IMR-90 (cell line): ENCODE measurements around the gene CHORDC1. TPM values are rescaled to one million over a fixed set of nuclear protein-coding genes. Genes with fewer than 3 reads are reported as not detected.

ENCODE experiments used
- ATAC-seq: fragments of 200-7000 bp; cut with Tn5 transposase; 2 replicates; pipeline ENCODE4 v1.9.1; 2020; ENCODE audit warnings: low read depth, mild to moderate bottlenecking, moderate library complexity
- BruUV-seq: library from RNA; stranded (reverse); fragments of 400-500 nt; replicated peaks from 2 replicates; lab custom pipeline; 2021; lab: Mats Ljungman, UMichigan
- CTCF ChIA-PET: fragments of 300-600 bp; formaldehyde crosslinking; extraction: SDS; loops from one replicate; lab custom pipeline; 2021; ENCODE audit warnings: antibody characterized with exemption; lab: Yijun Ruan, JAX
- POLR2A ChIA-PET: fragments of 300-600 bp; sonication (Branson Sonifier 250); formaldehyde crosslinking; loops from one replicate; lab custom pipeline; 2022; ENCODE audit warnings: antibody characterized with exemption; ENCODE audit not compliant: unreplicated experiment; lab: Charles Lee
- DNase-seq: peaks from one replicate; pipeline ENCODE4 v3.0.0; 2013
- H2AFZ ChIP-seq: replicated peaks from 2 replicates; pipeline ENCODE3; 2013; ENCODE audit warnings: low read length, mild to moderate bottlenecking; ENCODE audit not compliant: poor library complexity
- H2AK5ac ChIP-seq: 2 replicates; pipeline ENCODE4 v1.6.1; 2013; ENCODE audit warnings: low read depth, low read length, inconsistent platforms
- H2AK9ac ChIP-seq: replicated peaks from 2 replicates; pipeline ENCODE3; 2013; ENCODE audit warnings: mild to moderate bottlenecking, low read depth, low read length, moderate library complexity; ENCODE audit not compliant: poor library complexity
- H2BK120ac ChIP-seq: 2 replicates; pipeline ENCODE4 v1.6.1; 2013; ENCODE audit warnings: low read depth, low read length, inconsistent platforms
- H2BK15ac ChIP-seq: 3 replicates; pipeline ENCODE4 v1.6.1; 2013; ENCODE audit warnings: low read depth, low read length, inconsistent platforms
- H2BK20ac ChIP-seq: 2 replicates; pipeline ENCODE4 v1.6.1; 2013; ENCODE audit warnings: low read depth, mild to moderate bottlenecking, inconsistent platforms, low read length, moderate library complexity
- H2BK5ac ChIP-seq: 2 replicates; pipeline ENCODE4 v1.6.1; 2013; ENCODE audit warnings: mild to moderate bottlenecking, low read depth, low read length, inconsistent platforms; ENCODE audit not compliant: poor library complexity, severe bottlenecking
- H3K14ac ChIP-seq: replicated peaks from 2 replicates; pipeline ENCODE4 v1.6.1; 2013; ENCODE audit warnings: low read depth, low read length, inconsistent platforms
- H3K18ac ChIP-seq: 2 replicates; pipeline ENCODE4 v1.6.1; 2013; ENCODE audit warnings: low read depth, low read length, control low read depth
- H3K23ac ChIP-seq: 2 replicates; pipeline ENCODE4 v1.6.1; 2013; ENCODE audit warnings: low read depth, low read length, inconsistent platforms
- H3K27ac ChIP-seq: 2 replicates; pipeline ENCODE4 v1.5.1; 2013; ENCODE audit warnings: mild to moderate bottlenecking, control low read depth, low read length; ENCODE audit not compliant: insufficient read depth
- H3K27me3 ChIP-seq: 2 replicates; pipeline ENCODE4 v1.6.1; 2013; ENCODE audit warnings: low read length; ENCODE audit not compliant: control insufficient read depth, insufficient read depth
- H3K36me3 ChIP-seq: 2 replicates; pipeline ENCODE4 v1.6.1; 2013; ENCODE audit warnings: low read length, mixed read lengths; ENCODE audit not compliant: control insufficient read depth, insufficient read depth
- H3K4ac ChIP-seq: 2 replicates; pipeline ENCODE4 v1.6.1; 2013; ENCODE audit warnings: low read depth, low read length, inconsistent platforms
- H3K4me1 ChIP-seq: 2 replicates; pipeline ENCODE4 v1.6.1; 2013; ENCODE audit warnings: low read length, mixed read lengths; ENCODE audit not compliant: control insufficient read depth, insufficient read depth
- H3K4me2 ChIP-seq: 2 replicates; pipeline ENCODE4 v1.6.1; 2013; ENCODE audit warnings: low read depth, mild to moderate bottlenecking, control low read depth, low read length, moderate library complexity
- H3K4me3 ChIP-seq: 2 replicates; pipeline ENCODE4 v1.5.1; 2013; ENCODE audit warnings: low read depth, mild to moderate bottlenecking, control low read depth, low read length, moderate library complexity; ENCODE audit not compliant: insufficient read depth
- H3K56ac ChIP-seq: 2 replicates; pipeline ENCODE4 v1.6.1; 2013; ENCODE audit warnings: low read length, inconsistent platforms; ENCODE audit not compliant: insufficient read depth; ENCODE audit errors: extremely low read depth
- H3K79me1 ChIP-seq, 2 experiments: 2 replicates each; pipeline ENCODE4 v1.6.1; 2013; ENCODE audit warnings: low read length in 2 of 2, inconsistent platforms in 1 of 2, low read depth in 1 of 2
- H3K9ac ChIP-seq: 2 replicates; pipeline ENCODE4 v1.6.1; 2013; ENCODE audit warnings: low read depth, low read length, control low read depth
- H3K9me1 ChIP-seq: 2 replicates; pipeline ENCODE4 v1.6.1; 2013; ENCODE audit warnings: low read length, inconsistent platforms; ENCODE audit not compliant: insufficient read depth
- H3K9me3 ChIP-seq: 2 replicates; pipeline ENCODE4 v1.6.1; 2013; ENCODE audit warnings: low read length; ENCODE audit not compliant: control insufficient read depth, insufficient read depth
- H4K20me1 ChIP-seq: 2 replicates; pipeline ENCODE4 v1.6.1; 2013; ENCODE audit warnings: low read length, inconsistent platforms; ENCODE audit not compliant: insufficient read depth
- H4K5ac ChIP-seq: 2 replicates; pipeline ENCODE4 v1.6.1; 2013; ENCODE audit warnings: mild to moderate bottlenecking, low read depth, low read length, control low read depth
- H4K8ac ChIP-seq, 2 experiments: 2 replicates each; pipeline ENCODE4 v1.6.1; 2013; ENCODE audit warnings: low read depth in 2 of 2, low read length in 2 of 2, control low read depth in 1 of 2, inconsistent platforms in 1 of 2
- H4K91ac ChIP-seq: 2 replicates; pipeline ENCODE4 v1.6.1; 2013; ENCODE audit warnings: low read depth, low read length, inconsistent platforms; ENCODE audit not compliant: insufficient read depth
- CEBPB ChIP-seq: IDR thresholded peaks from 2 replicates; pipeline ENCODE4 v1.6.1; 2012; ENCODE audit warnings: low read depth, low read length, improper control_type of control experiment
- ELK1 ChIP-seq: fragments of 150-350 bp; IDR thresholded peaks from 2 replicates; pipeline ENCODE4 v1.6.1; 2016; ENCODE audit warnings: low read depth, mild to moderate bottlenecking, low read length, moderate library complexity, borderline replicate concordance
- FOS ChIP-seq: fragments of 150-350 bp; IDR thresholded peaks from 2 replicates; pipeline ENCODE4 v1.6.1; 2016; ENCODE audit warnings: low read depth, low read length
- MXI1 ChIP-seq: IDR thresholded peaks from 2 replicates; pipeline ENCODE4 v1.6.1; 2012; ENCODE audit warnings: low read depth, mild to moderate bottlenecking, low read length, moderate library complexity, borderline replicate concordance
- NFE2L2 ChIP-seq: fragments of 150-350 bp; IDR thresholded peaks from 2 replicates; pipeline ENCODE4 v1.6.1; 2016; ENCODE audit warnings: low read depth, mild to moderate bottlenecking, low read length
- POLR2A ChIP-seq: IDR thresholded peaks from 2 replicates; pipeline ENCODE4 v1.6.1; 2012; ENCODE audit warnings: mild to moderate bottlenecking, low read depth, low read length
- RAD21 ChIP-seq: IDR thresholded peaks from 2 replicates; pipeline ENCODE4 v1.6.1; 2012; ENCODE audit warnings: low read length, improper control_type of control experiment
- RFX5 ChIP-seq: IDR thresholded peaks from 2 replicates; pipeline ENCODE4 v1.8.0; 2012; ENCODE audit warnings: low read depth, mild to moderate bottlenecking, low read length, moderate library complexity
- SMC3 ChIP-seq: fragments of 150-350 bp; IDR thresholded peaks from 2 replicates; pipeline ENCODE4 v1.6.1; 2016; ENCODE audit warnings: low read depth, mild to moderate bottlenecking, antibody characterized with exemption, low read length, moderate library complexity
- USF2 ChIP-seq: fragments of 150-350 bp; IDR thresholded peaks from 2 replicates; pipeline ENCODE4 v1.6.1; 2017; ENCODE audit warnings: mild to moderate bottlenecking, antibody characterized with exemption, low read length, low read depth
- WGBS, 2 experiments: methylation state at CpG; one replicate each; pipeline versions ENCODE4 v1.1.5 to v1.1.7; 2013; ENCODE audit warnings: missing lambda C conversion rate in 2 of 2; ENCODE audit not compliant: insufficient read length in 1 of 2; ENCODE audit errors: extremely low coverage in 2 of 2; 5-methylcytosine and 5-hydroxymethylcytosine counted together
- dilution Hi-C: fragments of 300-500 bp; cut with HindIII; formaldehyde crosslinking; loops from one replicate; pipeline ENCODE4 v1.14.3; 2018; ENCODE audit warnings: low sequenced_read_pairs; ENCODE audit not compliant: unreplicated experiment
- in situ Hi-C: fragments of 300-500 bp; cut with MboI; formaldehyde crosslinking; loops from 3 replicates; pipeline ENCODE4 v1.14.3; 2019; ENCODE audit warnings: low sequenced_read_pairs, inconsistent platforms, mixed read lengths
- intact Hi-C: fragments of 100-400 bp; cut with micrococcal nuclease; formaldehyde crosslinking; loops from 2 replicates; pipeline ENCODE4 v1.10.0; 2022
- polyA plus RNA-seq, 3 experiments: library from polyadenylated mRNA; depleted of rRNA; stranded (reverse); fragments of >200 nt; gene quantifications; 2 replicates each; pipeline ENCODE4 v1.2.3, GENCODE V29; 2012; ENCODE audit warnings: low replicate concordance in 1 of 3
- total RNA-seq: library from RNA; depleted of rRNA; stranded (reverse); fragments of >200 nt; gene quantifications from 2 replicates; pipeline ENCODE4 v1.2.3, GENCODE V29; 2012
- TF ChIP-seq, protein P1 (sequence below): conservative IDR thresholded peaks from 2 replicates; pipeline ENCODE4 v1.5.1; 2012; ENCODE audit warnings: mild to moderate bottlenecking, low read depth, low read length, improper control_type of control experiment

The CHORDC1 gene
- total and polyA plus RNA-seq, 2 of the 4 experiments (the other 2 are of a cell fraction): 26.9 to 51.4 TPM

- TF ChIP-seq USF2 (no peak), SMC3 (no peak), MXI1 (no peak)
These were observed 34.3 kb upstream of the CHORDC1 start (continued) for GRCh38 chr11:90257158-90257525.

DNA sequence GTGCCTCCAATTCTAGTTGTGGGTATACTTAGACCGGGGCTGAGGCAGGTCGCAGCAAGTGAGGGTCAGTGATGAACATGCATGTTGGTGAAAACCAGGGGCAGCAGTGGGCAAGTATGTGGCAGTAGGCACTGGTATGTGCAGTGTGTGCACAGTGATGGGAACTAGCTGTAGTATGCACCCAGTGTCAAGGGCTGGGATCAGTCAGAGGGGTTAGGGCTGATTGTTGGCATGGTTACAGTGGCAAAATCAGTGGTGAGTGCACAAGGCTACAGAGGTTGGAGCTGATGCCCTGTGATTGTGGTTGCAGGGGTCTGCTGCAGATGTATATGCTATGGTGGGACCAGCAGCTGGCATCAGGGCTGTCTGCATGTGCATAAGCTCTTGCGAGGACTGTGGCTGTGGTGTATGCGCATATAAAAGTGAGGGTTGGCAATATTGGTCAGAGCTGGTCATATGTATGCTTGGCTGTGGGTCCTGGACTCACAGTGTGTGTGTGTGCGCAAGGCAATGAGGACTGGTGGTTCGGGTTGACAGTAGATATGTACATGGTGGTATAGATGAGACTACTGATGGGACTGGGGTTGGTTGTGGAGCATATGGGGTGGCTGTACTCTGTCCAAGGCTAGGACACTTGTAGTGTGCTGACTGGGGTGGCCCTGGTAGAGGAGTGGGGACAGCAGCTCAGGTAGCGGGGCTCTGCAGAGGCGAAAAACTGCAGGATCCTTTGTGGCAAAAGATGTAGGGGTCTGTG lies 33.7 kb upstream of the CHORDC1 start:
- no peak for ATAC-seq

More for the DNA sequence above, 33.7 kb upstream of the CHORDC1 start:
- Histone ChIP-seq H3K14ac (no peak overlapping the region), H3K9me3 (no peaks in the 10 kb centered on the region), H3K56ac (no peak overlapping the region), H3K23ac (no peak overlapping the region), H4K91ac (no peak overlapping the region), H3K4me2 (no peak overlapping the region), H2AK5ac (no peak overlapping the region), H3K4me3 (no peak overlapping the region), H3K4me1 (no peaks in the 10 kb centered on the region), H3K79me1 (no peaks in the 10 kb centered on the region), H2BK20ac (no peak overlapping the region), H3K9ac (no peak overlapping the region), H2AK9ac (no peak overlapping the region), H3K18ac (no peak overlapping the region), H2BK15ac (no peak overlapping the region), H2AFZ (no peak overlapping the region), H3K27ac (no peak overlapping the region), H3K27me3 (no peaks in the 10 kb centered on the region), H3K4ac (no peak overlapping the region), H4K20me1 (no peaks in the 10 kb centered on the region), H2BK120ac (no peak overlapping the region), H3K9me1 (no peaks in the 10 kb centered on the region), H2BK5ac (no peak overlapping the region), H4K5ac (no peak overlapping the region), H3K36me3 (no peaks in the 10 kb centered on the region), H4K8ac (no peak overlapping the region)
- intact Hi-C loops (no loop called here), in situ Hi-C loops (no loop called here), dilution Hi-C loops (no loop called here)
- no TSS peak for BruUV-seq
- WGBS, 2 experiments: 75% methylated on average over 6 of the region's 8 CpGs; no CpG with 5 or more reads in 1 of the 2 experiments
- ChIA-PET CTCF (interaction anchor here (1.3 kb wide), 1 partner anchor 51 kb away, joined by 3 read pairs; no protein-coding TSS in a partner anchor), POLR2A (no interaction called here)
- TF ChIP-seq NFE2L2 (no peak), RFX5 (no peak), RAD21 (no peak), ELK1 (no peak), POLR2A (no peak), CEBPB (no peak), FOS (no peak), USF2 (no peak)
- TF ChIP-seq, protein P1, sequence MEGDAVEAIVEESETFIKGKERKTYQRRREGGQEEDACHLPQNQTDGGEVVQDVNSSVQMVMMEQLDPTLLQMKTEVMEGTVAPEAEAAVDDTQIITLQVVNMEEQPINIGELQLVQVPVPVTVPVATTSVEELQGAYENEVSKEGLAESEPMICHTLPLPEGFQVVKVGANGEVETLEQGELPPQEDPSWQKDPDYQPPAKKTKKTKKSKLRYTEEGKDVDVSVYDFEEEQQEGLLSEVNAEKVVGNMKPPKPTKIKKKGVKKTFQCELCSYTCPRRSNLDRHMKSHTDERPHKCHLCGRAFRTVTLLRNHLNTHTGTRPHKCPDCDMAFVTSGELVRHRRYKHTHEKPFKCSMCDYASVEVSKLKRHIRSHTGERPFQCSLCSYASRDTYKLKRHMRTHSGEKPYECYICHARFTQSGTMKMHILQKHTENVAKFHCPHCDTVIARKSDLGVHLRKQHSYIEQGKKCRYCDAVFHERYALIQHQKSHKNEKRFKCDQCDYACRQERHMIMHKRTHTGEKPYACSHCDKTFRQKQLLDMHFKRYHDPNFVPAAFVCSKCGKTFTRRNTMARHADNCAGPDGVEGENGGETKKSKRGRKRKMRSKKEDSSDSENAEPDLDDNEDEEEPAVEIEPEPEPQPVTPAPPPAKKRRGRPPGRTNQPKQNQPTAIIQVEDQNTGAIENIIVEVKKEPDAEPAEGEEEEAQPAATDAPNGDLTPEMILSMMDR: no peak
- DNase-seq: no peak
